Vagina (tissue), 2 donors: Measurements from ENCODE around the gene SMURF2.

ENCODE experiments used
- POLR2A ChIP-seq, 2 donors: fragments of 450-650 bp; IDR thresholded peaks; one replicate each; pipeline ENCODE4 v1.6.1; 2017; ENCODE audit warnings: antibody characterized with exemption in 2 of 2, mild to moderate bottlenecking in 2 of 2, moderate library complexity in 2 of 2
- TF ChIP-seq, protein P1 (sequence below), 3 experiments: fragments of 450-650 bp in 2 of 3; fragments of 200-600 bp in 1 of 3; sonication (generic) in 1 of 3; IDR thresholded peaks; one replicate each; pipeline ENCODE4 v1.5.1; 2017 to 2019; ENCODE audit warnings: antibody characterized with exemption in 3 of 3, mild to moderate bottlenecking in 2 of 3, moderate library complexity in 2 of 3

DNA sequence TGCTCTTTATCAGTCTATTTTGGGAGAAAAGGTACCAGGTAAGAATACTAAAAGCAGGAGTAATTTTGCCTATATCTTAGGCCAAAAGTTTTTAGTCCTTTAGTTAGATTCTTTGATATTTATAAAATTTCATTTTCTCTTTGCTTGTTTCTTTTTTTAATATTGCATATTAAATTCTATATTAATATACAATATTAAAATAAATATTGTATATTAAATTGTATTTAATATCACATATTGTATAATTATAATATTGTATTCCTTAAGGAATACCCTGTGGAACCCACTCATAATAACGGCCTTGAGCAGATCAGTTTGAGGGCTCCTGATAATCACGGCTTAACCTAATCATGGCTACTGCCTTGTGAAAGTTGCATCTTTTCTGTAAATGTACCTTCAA is 153.4 kb downstream of the SMURF2 start:
- TF ChIP-seq, protein P1, sequence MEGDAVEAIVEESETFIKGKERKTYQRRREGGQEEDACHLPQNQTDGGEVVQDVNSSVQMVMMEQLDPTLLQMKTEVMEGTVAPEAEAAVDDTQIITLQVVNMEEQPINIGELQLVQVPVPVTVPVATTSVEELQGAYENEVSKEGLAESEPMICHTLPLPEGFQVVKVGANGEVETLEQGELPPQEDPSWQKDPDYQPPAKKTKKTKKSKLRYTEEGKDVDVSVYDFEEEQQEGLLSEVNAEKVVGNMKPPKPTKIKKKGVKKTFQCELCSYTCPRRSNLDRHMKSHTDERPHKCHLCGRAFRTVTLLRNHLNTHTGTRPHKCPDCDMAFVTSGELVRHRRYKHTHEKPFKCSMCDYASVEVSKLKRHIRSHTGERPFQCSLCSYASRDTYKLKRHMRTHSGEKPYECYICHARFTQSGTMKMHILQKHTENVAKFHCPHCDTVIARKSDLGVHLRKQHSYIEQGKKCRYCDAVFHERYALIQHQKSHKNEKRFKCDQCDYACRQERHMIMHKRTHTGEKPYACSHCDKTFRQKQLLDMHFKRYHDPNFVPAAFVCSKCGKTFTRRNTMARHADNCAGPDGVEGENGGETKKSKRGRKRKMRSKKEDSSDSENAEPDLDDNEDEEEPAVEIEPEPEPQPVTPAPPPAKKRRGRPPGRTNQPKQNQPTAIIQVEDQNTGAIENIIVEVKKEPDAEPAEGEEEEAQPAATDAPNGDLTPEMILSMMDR (IDR thresholded peaks at IDR 0.05), result no peak
- no peak for TF ChIP-seq POLR2A (IDR thresholded peaks at IDR 0.05)
